Gastrocnemius medialis (tissue), 4 donors: ENCODE data around the gene TEX44. TPM values are rescaled to one million over a fixed set of nuclear protein-coding genes. Genes with fewer than 3 reads are reported as not detected.

ENCODE experiments used
- ATAC-seq, 2 donors: fragments of 150-250 bp; one replicate each; pipeline ENCODE4 v1.9.1; 2016
- DNase-seq, 2 donors: peaks; one replicate each; pipeline ENCODE4 v3.0.0-alpha.2; 2019
- H3K27ac ChIP-seq, 4 donors: fragments of 200-600 bp; sonication (generic); 1 replicate in 1 of 4; 2 replicates in 3 of 4; pipeline ENCODE4 v1.5.1; 2016 to 2018; ENCODE audit warnings: mild to moderate bottlenecking in 2 of 4, moderate library complexity in 1 of 4
- H3K27me3 ChIP-seq, 3 donors: fragments of 200-600 bp; sonication (generic) in 2 of 3; 1 replicate in 1 of 3; 2 replicates in 2 of 3; pipeline versions ENCODE4 v1.5.1 to v1.6.0; 2016 to 2019; ENCODE audit warnings: mild to moderate bottlenecking in 1 of 3, moderate library complexity in 1 of 3
- H3K36me3 ChIP-seq, 2 donors: fragments of 200-600 bp; sonication (generic) in 1 of 2; one replicate each; pipeline ENCODE4 v1.5.1; 2017 to 2018
- H3K4me1 ChIP-seq, 2 donors: fragments of 200-600 bp; sonication (generic) in 1 of 2; one replicate each; pipeline ENCODE4 v1.5.1; 2016 to 2017; ENCODE audit warnings: mild to moderate bottlenecking in 2 of 2
- H3K4me3 ChIP-seq, 4 donors: fragments of 200-600 bp; sonication (generic) in 3 of 4; 1 replicate in 1 of 4; 2 replicates in 3 of 4; pipeline ENCODE4 v1.5.1; 2016 to 2019; ENCODE audit warnings: mild to moderate bottlenecking in 2 of 4
- H3K9me3 ChIP-seq, 3 donors: fragments of 200-600 bp; sonication (generic) in 2 of 3; 1 replicate in 1 of 3; 2 replicates in 2 of 3; pipeline ENCODE4 v1.5.1; 2016 to 2019
- POLR2A ChIP-seq, 2 donors: fragments of 450-650 bp; IDR thresholded peaks; one replicate each; pipeline ENCODE4 v1.6.1; 2017; ENCODE audit warnings: antibody characterized with exemption in 2 of 2, mild to moderate bottlenecking in 2 of 2, moderate library complexity in 2 of 2
- in situ Hi-C, 4 donors: fragments of 200-750 bp; cut with MboI; loops; one replicate each; pipeline versions ENCODE4 v1.15.0 to v1.8.0; 2017; ENCODE audit warnings: low sequenced_read_pairs in 4 of 4
- intact Hi-C: fragments of 100-400 bp; cut with DNase I; formaldehyde crosslinking; loops from one replicate; pipeline ENCODE4 v1.15.1; 2023; ENCODE audit warnings: low total_unique reads
- total RNA-seq, 4 donors: library from RNA; depleted of rRNA; stranded (reverse); fragments of >200 nt; gene quantifications; one replicate each; pipeline versions ENCODE4 v1.1.0 to v1.2.3, GENCODE V29; 2016
- TF ChIP-seq, protein P1 (sequence below), 5 experiments: fragments of 450-650 bp in 3 of 5; fragments of 200-600 bp in 2 of 5; sonication (generic) in 2 of 5; IDR thresholded peaks in 4 of 5; conservative IDR thresholded peaks in 1 of 5; 1 replicate in 4 of 5; 2 replicates in 1 of 5; pipeline ENCODE4 v1.5.1; 2016 to 2019; ENCODE audit warnings: antibody characterized with exemption in 5 of 5, mild to moderate bottlenecking in 3 of 5, moderate library complexity in 3 of 5

TEX44 gene
- total RNA-seq, 4 donors from 2014 or later: not detected

- no peak overlapping the region for H3K4me3 ChIP-seq
- H3K9me3 ChIP-seq: no peaks in the 10 kb centered on the region
- TF ChIP-seq POLR2A (IDR thresholded peaks at IDR 0.05): no peak
- TF ChIP-seq, protein P1, sequence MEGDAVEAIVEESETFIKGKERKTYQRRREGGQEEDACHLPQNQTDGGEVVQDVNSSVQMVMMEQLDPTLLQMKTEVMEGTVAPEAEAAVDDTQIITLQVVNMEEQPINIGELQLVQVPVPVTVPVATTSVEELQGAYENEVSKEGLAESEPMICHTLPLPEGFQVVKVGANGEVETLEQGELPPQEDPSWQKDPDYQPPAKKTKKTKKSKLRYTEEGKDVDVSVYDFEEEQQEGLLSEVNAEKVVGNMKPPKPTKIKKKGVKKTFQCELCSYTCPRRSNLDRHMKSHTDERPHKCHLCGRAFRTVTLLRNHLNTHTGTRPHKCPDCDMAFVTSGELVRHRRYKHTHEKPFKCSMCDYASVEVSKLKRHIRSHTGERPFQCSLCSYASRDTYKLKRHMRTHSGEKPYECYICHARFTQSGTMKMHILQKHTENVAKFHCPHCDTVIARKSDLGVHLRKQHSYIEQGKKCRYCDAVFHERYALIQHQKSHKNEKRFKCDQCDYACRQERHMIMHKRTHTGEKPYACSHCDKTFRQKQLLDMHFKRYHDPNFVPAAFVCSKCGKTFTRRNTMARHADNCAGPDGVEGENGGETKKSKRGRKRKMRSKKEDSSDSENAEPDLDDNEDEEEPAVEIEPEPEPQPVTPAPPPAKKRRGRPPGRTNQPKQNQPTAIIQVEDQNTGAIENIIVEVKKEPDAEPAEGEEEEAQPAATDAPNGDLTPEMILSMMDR (IDR thresholded peaks at IDR 0.05 in 4 of 5, conservative IDR thresholded peaks at IDR 0.05 in 1 of 5): no peak
Measured at GRCh38 chr2:231602859-231603467, 10.3 kb downstream of the TEX44 start.

DNA sequence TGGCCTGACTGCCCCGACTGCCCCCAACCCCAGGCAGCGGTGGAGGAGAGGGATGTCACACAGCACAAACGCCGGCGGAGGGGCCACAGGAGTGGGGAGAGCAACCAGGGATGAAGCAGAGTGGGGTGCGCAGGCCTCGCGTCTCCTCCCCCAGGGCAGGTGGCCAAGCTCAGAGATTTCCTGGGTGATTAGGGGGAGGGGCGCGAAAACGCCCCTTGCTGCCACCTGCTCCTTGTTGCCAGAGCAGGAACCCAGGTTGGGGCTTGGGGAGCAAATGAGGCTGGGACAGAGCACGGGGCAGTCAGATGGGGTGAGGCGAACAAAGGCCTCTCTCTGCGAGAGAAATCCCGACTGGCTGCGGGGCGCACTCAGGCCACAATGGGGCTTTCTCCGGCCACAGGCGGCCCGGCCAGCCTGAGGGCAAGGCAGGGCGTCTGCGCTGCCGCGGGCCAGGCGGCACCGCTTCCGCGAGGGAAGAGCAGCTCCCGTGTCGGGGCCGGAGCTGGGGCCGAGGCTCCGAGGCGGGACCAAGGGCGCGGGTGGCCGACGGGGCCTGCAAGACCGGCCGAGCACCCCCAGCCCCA, 11.5 kb downstream of the TEX44 start:
- Histone ChIP-seq H3K9me3 (no peaks in the 10 kb centered on the region), H3K4me1 (peaks cover 26 to 29% of the 10 kb centered on the region in 2 donors), H3K36me3 (no peaks in the 10 kb centered on the region), H3K27ac (peak overlapping the region; percentile 90 to 99 (median 97)), H3K4me3 (peak overlapping the region; percentile 52 to 77 (median 61)), H3K27me3 (no peaks in the 10 kb centered on the region)
- ATAC-seq: peak; percentile 30 to 42
- in situ Hi-C loops: loop anchor here in 1 of 4 donors (10.0 kb wide), 1 partner anchor 89 kb away; no protein-coding TSS in a partner anchor
- DNase-seq: peak in 1 of 2 donors; percentile 50
- intact Hi-C loops: loop anchor here (1.0 kb wide), 1 partner anchor 90 kb away; no protein-coding TSS in a partner anchor
- peak; percentile 85 to 89 for TF ChIP-seq POLR2A (IDR thresholded peaks at IDR 0.05)
- TF ChIP-seq, protein P1 (IDR thresholded peaks at IDR 0.05 in 4 of 5, conservative IDR thresholded peaks at IDR 0.05 in 1 of 5): no peak

More at GRCh38 chr2:231602859-231603467, 10.3 kb downstream of the TEX44 start:
- DNase-seq (no peak), ATAC-seq (no peak)
- no peaks in the 10 kb centered on the region for H3K36me3 ChIP-seq
- peaks cover 26 to 29% of the 10 kb centered on the region in 2 donors for H3K4me1 ChIP-seq
- in situ Hi-C loops: loop anchor here in 1 of 4 donors (10.0 kb wide), 1 partner anchor 88 kb away; no protein-coding TSS in a partner anchor
- intact Hi-C loops: no loop called here
- H3K27ac ChIP-seq: peak overlapping the region; percentile 90 to 99 (median 97)
- no peaks in the 10 kb centered on the region for H3K27me3 ChIP-seq

DNA sequence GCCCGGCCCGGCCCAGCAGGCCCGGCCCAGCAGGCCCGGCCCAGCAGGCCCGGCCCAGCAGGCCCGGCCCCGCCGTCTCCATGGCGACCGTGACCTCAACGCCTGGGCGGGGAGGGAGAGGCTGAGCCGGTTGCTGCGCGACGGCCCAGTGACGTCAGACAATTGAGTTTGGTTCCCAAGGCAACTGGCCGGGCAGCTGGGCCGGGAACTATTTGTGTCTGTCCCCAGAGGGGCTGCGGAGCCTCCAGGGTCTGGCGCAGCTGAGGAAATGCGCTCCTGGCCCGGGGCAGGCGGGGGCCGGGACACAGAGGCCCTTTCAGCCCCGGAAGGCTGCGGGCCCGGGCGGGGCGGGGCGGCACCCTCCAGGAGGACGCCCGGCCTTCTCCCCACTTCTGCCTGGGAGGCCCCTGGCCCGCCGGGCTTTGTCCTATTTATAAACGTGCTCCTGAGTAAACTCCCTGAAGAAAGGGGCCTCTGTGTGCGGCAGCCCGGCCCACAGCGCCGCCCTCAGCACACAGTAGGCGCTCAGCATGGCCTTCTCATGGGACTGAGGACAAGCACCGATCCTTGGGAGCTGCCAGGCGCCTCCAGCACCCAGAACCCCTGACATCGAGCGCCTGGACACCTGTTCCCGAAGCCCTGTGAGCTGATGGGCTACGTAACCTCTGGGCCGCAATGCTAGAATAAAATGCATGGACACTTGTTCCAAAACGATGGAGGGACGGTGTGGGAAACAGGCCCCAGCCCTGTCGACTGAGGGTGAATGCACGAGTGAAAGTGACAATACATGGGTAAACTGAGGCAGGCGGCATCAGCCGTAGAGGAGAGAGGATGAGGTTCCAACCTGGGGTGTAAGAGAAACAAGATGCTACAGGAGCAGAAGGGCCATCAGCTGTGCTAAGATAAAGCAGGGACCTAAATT, 12.3 kb downstream of the TEX44 start:
- peak; percentile 84 to 88 for ATAC-seq
- Histone ChIP-seq H3K27me3 (no peaks in the 10 kb centered on the region), H3K36me3 (no peaks in the 10 kb centered on the region), H3K4me3 (peak overlapping the region; percentile 52 to 77 (median 61)), H3K27ac (peak overlapping the region; percentile 90 to 99 (median 97)), H3K9me3 (no peaks in the 10 kb centered on the region), H3K4me1 (peaks cover 26 to 29% of the 10 kb centered on the region in 2 donors)
- intact Hi-C loops (loop anchor here (1.0 kb wide), 1 partner anchor 91 kb away; no protein-coding TSS in a partner anchor), in situ Hi-C loops (loop anchor here in 1 of 4 donors (10.0 kb wide), 1 partner anchor 90 kb away; no protein-coding TSS in a partner anchor)
- TF ChIP-seq, protein P1 (IDR thresholded peaks at IDR 0.05 in 4 of 5, conservative IDR thresholded peaks at IDR 0.05 in 1 of 5): peak in 2 of 5 experiments; percentile 12 to 41
- peak; percentile 70 to 79 for TF ChIP-seq POLR2A (IDR thresholded peaks at IDR 0.05)
- peak; percentile 96 to 98 for DNase-seq

- intact Hi-C loops: no loop called here
- ATAC-seq (peak in 1 of 2 donors; percentile 11), DNase-seq (peak in 1 of 2 donors; percentile 54)
- Histone ChIP-seq H3K9me3 (no peaks in the 10 kb centered on the region), H3K36me3 (no peaks in the 10 kb centered on the region), H3K27me3 (no peaks in the 10 kb centered on the region), H3K4me1 (peaks cover 26 to 29% of the 10 kb centered on the region in 2 donors), H3K4me3 (peak overlapping the region in 3 of 4 donors; percentile 52 to 61 (median 57)), H3K27ac (peak overlapping the region; percentile 90 to 99 (median 97))
- TF ChIP-seq, protein P1 (IDR thresholded peaks at IDR 0.05 in 4 of 5, conservative IDR thresholded peaks at IDR 0.05 in 1 of 5): no peak
- TF ChIP-seq POLR2A (IDR thresholded peaks at IDR 0.05): no peak
- in situ Hi-C loops: loop anchor here in 1 of 4 donors (10.0 kb wide), 1 partner anchor 91 kb away; no protein-coding TSS in a partner anchor
Measured at GRCh38 chr2:231605607-231606091, 13.0 kb downstream of the TEX44 start.
